HepG2 (cell line): ENCODE data around the gene RFTN1. TPM values are rescaled to one million over a fixed set of nuclear protein-coding genes. Genes with fewer than 3 reads are reported as not detected.

Source experiments
- ATAC-seq: fragments of 200-7000 bp; cut with Tn5 transposase; 3 replicates; pipeline ENCODE4 v1.9.1; 2020; ENCODE audit warnings: mild to moderate bottlenecking, moderate library complexity
- BruUV-seq: library from RNA; stranded (reverse); fragments of 400-500 nt; replicated peaks from 2 replicates; lab custom pipeline; 2021; lab: Mats Ljungman, UMichigan
- CTCF ChIA-PET: fragments of 300-600 bp; formaldehyde crosslinking; extraction: SDS; loops from one replicate; lab custom pipeline; 2021; ENCODE audit warnings: low total read pairs, inconsistent platforms, low intra/inter-chr PET ratio; lab: Yijun Ruan, JAX
- POLR2A ChIA-PET: fragments of 350-600 bp; sonication (Branson Sonifier 250); formaldehyde crosslinking; loops from one replicate; lab custom pipeline; 2020; ENCODE audit warnings: antibody characterized with exemption, inconsistent platforms; lab: Yijun Ruan, JAX
- DNase-seq: peaks from one replicate; pipeline ENCODE4 v3.0.0-alpha.2; 2015; ENCODE audit warnings: low spot score
- FAIRE-seq: peaks from 3 replicates; lab custom pipeline; 2011; peaks lifted over from hg19 to GRCh38; lab: Jason Lieb, UNC
- H2AFZ ChIP-seq: one replicate; pipeline ENCODE4 v1.6.1; 2011; ENCODE audit warnings: low read length, inconsistent platforms
- H3K27ac ChIP-seq: fragments of 300-600 bp; 3 replicates; pipeline ENCODE4 v1.8.0; 2011; ENCODE audit warnings: mixed run types, mild to moderate bottlenecking, mixed read lengths, low read length, inconsistent platforms; ENCODE audit not compliant: insufficient read depth; ENCODE audit errors: extremely low read length
- H3K27me3 ChIP-seq, 2 experiments: fragments of 200-600 bp in 1 of 2; 2 replicates in 1 of 2; 3 replicates in 1 of 2; pipeline versions ENCODE4 v1.6.0 to v1.8.0; 2011; ENCODE audit warnings: low read length in 2 of 2, mild to moderate bottlenecking in 2 of 2, moderate library complexity in 2 of 2, inconsistent platforms in 1 of 2; ENCODE audit not compliant: insufficient read depth in 2 of 2, control insufficient read depth in 1 of 2
- H3K36me3 ChIP-seq, 2 experiments: fragments of 200-600 bp in 1 of 2; replicated peaks in 1 of 2; 2 replicates in 1 of 2; 3 replicates in 1 of 2; pipeline versions ENCODE4 v1.5.1 to v1.8.0; 2011; ENCODE audit warnings: low read length in 2 of 2, inconsistent platforms in 1 of 2; ENCODE audit not compliant: insufficient read depth in 2 of 2, control insufficient read depth in 1 of 2
- H3K4me1 ChIP-seq: 2 replicates; pipeline ENCODE4 v1.5.1; 2012; ENCODE audit warnings: low read length, inconsistent platforms; ENCODE audit not compliant: insufficient read depth
- H3K4me2 ChIP-seq: 2 replicates; pipeline ENCODE4 v1.6.0; 2011; ENCODE audit warnings: low read depth, low read length, inconsistent platforms
- H3K4me3 ChIP-seq, 3 experiments: fragments of 200-600 bp in 1 of 3; sonication (generic), shearing (Covaris generic) in 1 of 3; replicated peaks in 1 of 3; 2 replicates each; pipeline ENCODE4 v1.5.1; 2011 to 2016; ENCODE audit warnings: low read length in 3 of 3, inconsistent platforms in 2 of 3, low read depth in 2 of 3, mild to moderate bottlenecking in 2 of 3, control low read depth in 1 of 3, mixed read lengths in 1 of 3; ENCODE audit not compliant: insufficient read depth in 1 of 3
- H3K79me2 ChIP-seq: one replicate; pipeline ENCODE4 v1.6.1; 2011; ENCODE audit warnings: low read length, inconsistent platforms; ENCODE audit not compliant: insufficient read depth
- H3K9ac ChIP-seq: 2 replicates; pipeline ENCODE4 v1.6.0; 2011; ENCODE audit warnings: mild to moderate bottlenecking, low read depth, low read length, inconsistent platforms; ENCODE audit not compliant: insufficient read depth
- H3K9me3 ChIP-seq: 2 replicates; pipeline ENCODE4 v1.5.1; 2012; ENCODE audit warnings: mild to moderate bottlenecking, low read length
- H4K20me1 ChIP-seq: 2 replicates; pipeline ENCODE4 v1.6.0; 2011; ENCODE audit warnings: inconsistent platforms, mild to moderate bottlenecking, low read length, moderate library complexity; ENCODE audit not compliant: insufficient read depth
- AGO2 ChIP-seq: fragments of 200-400 bp; formaldehyde crosslinking; optimal IDR thresholded peaks from 2 replicates; pipeline ENCODE3; 2017; ENCODE audit warnings: mild to moderate bottlenecking, low read depth, low read length, moderate library complexity
- ATF7-NPFF ChIP-seq: sonication (generic); formaldehyde crosslinking; IDR thresholded peaks from 2 replicates; pipeline ENCODE4 v1.8.1; 2023; ENCODE audit warnings: mild to moderate bottlenecking, low read depth, missing genetic modification reagents, moderate library complexity
- PPARG ChIP-seq: conservative IDR thresholded peaks from 2 replicates; pipeline ENCODE4 v1.6.1; 2016; ENCODE audit warnings: missing biosample characterization, missing genetic modification reagents
- ZNF18 ChIP-seq: sonication (generic); formaldehyde crosslinking; IDR thresholded peaks from 2 replicates; pipeline ENCODE4 v1.8.0; 2022; ENCODE audit warnings: mild to moderate bottlenecking, missing genetic modification reagents; ENCODE audit not compliant: insufficient replicate concordance
- ZNF260 ChIP-seq: sonication (generic); formaldehyde crosslinking; IDR thresholded peaks from 2 replicates; pipeline ENCODE4 v1.4.0; 2020; ENCODE audit warnings: missing genetic modification reagents, low read depth, mild to moderate bottlenecking, borderline replicate concordance
- ZNF407 ChIP-seq: sonication (generic); formaldehyde crosslinking; IDR thresholded peaks from one replicate; pipeline ENCODE4 v1.5.1; 2020; ENCODE audit warnings: mild to moderate bottlenecking, missing genetic modification reagents; ENCODE audit errors: not compliant biosample characterization
- ZNF629 ChIP-seq: sonication (generic); formaldehyde crosslinking; conservative IDR thresholded peaks from 2 replicates; pipeline ENCODE4 v1.5.0; 2020; ENCODE audit warnings: missing genetic modification reagents
- ZNF746 ChIP-seq: sonication (generic); formaldehyde crosslinking; IDR thresholded peaks from 2 replicates; pipeline ENCODE4 v1.8.0; 2022; ENCODE audit warnings: mild to moderate bottlenecking, missing genetic modification reagents
- ZZZ3 ChIP-seq: sonication (generic); formaldehyde crosslinking; IDR thresholded peaks from 2 replicates; pipeline ENCODE4 v1.4.0; 2020; ENCODE audit warnings: missing genetic modification reagents, mild to moderate bottlenecking, borderline replicate concordance
- WGBS: methylation state at CpG from one replicate; pipeline ENCODE4 v1.1.6; 2017; ENCODE audit warnings: low lambda C conversion rate; 5-methylcytosine and 5-hydroxymethylcytosine counted together
- in situ Hi-C: cut with HindIII; loops from 2 replicates; pipeline ENCODE4 v1.10.0; 2017; ENCODE audit warnings: low pct_unique_long_range_greater_than_20kb; ENCODE audit not compliant: extremely low pct_ligation_motif_present
- intact Hi-C: fragments of 100-400 bp; cut with micrococcal nuclease; formaldehyde crosslinking; loops from one replicate; pipeline ENCODE4 v1.10.0; 2022; ENCODE audit not compliant: unreplicated experiment
- polyA plus RNA-seq, 8 experiments: library from polyadenylated mRNA; depleted of rRNA in 3 of 8; stranded (reverse) in 7 of 8; unstranded in 1 of 8; fragments of >200 nt; fragmentation: Illumina TruSeq in 4 of 8; extraction: Trizol in 4 of 8; gene quantifications; 2 replicates each; pipeline versions ENCODE4 v1.2.1 to v1.2.3, GENCODE V29; 2011 to 2016; ENCODE audit warnings: low read depth in 4 of 8, missing spikeins in 1 of 8, mixed read lengths in 1 of 8; ENCODE audit not compliant: insufficient read depth in 1 of 8
- total RNA-seq, 5 experiments: library from RNA; depleted of rRNA; stranded (reverse); fragments of >200 nt; fragmentation: Illumina TruSeq; extraction: Trizol; gene quantifications; 2 replicates each; pipeline ENCODE4 v1.2.3, GENCODE V29; 2016; ENCODE audit warnings: low read depth in 1 of 5

RFTN1 gene
- total and polyA plus RNA-seq, 2 of the 13 experiments (the other 11 are each of a cell fraction or from before 2014, with no cell fraction given): not detected

GRCh38 chr3:16326724-16327349 lies 186.7 kb downstream of the RFTN1 start:
- in situ Hi-C loops: no loop called here
- BruUV-seq: no TSS peak
- no peak overlapping the region for H3K9ac ChIP-seq
- no peaks in the 10 kb centered on the region for H3K27me3 ChIP-seq
- peaks cover 6% of the 10 kb centered on the region for H3K9me3 ChIP-seq
- FAIRE-seq (no peak), ATAC-seq (no peak), DNase-seq (no peak)
- peaks cover 4% of the 10 kb centered on the region in 2 experiments; a peak in 3 of 5 replicates for H3K36me3 ChIP-seq
- CTCF ChIA-PET: no interaction called here
- POLR2A ChIA-PET: no interaction called here
- no peaks in the 10 kb centered on the region for H4K20me1 ChIP-seq
- intact Hi-C loops: no loop called here
- TF ChIP-seq ZZZ3 (CRISPR knock-in tag): no peak
- no peak for TF ChIP-seq ZNF746
- TF ChIP-seq PPARG: no peak
- no peak for TF ChIP-seq AGO2
- TF ChIP-seq ATF7-NPFF (CRISPR knock-in tag): no peak
- TF ChIP-seq ZNF260: no peak
- no peak for TF ChIP-seq ZNF18 (CRISPR knock-in tag)
- TF ChIP-seq ZNF407 (CRISPR knock-in tag): no peak
- no peak for TF ChIP-seq ZNF629 (CRISPR knock-in tag)
- no peak overlapping the region for H3K27ac ChIP-seq
- H2AFZ ChIP-seq: no peak overlapping the region
- H3K4me3 ChIP-seq: no peak overlapping the region
- WGBS: 97% methylated on average over 15 of the region's 15 CpGs
- peaks cover 56% of the 10 kb centered on the region for H3K4me1 ChIP-seq
- no peaks in the 10 kb centered on the region for H3K79me2 ChIP-seq
- no peak overlapping the region for H3K4me2 ChIP-seq
